ENCODE measurements around the gene SENP6.

- no peak for TF ChIP-seq CTCF (IDR thresholded peaks at IDR 0.05)
- TF ChIP-seq EZH2 (IDR thresholded peaks at IDR 0.05; ENCODE audit: borderline replicate concordance, insufficient read depth, low read depth, low read length, poor library complexity, severe bottlenecking) = no peak
These were observed 164.7 kb downstream of the SENP6 start for GRCh38 chr6:75766387-75766786.

All from B cell (primary cell).